Activated naive CD4-positive, alpha-beta T cell treated with anti-CD3 and anti-CD28 coated beads, Interleukin-2, amount 50 U/mL, for 24 hours (primary cell): ENCODE results near the gene SLC19A1.
A peak's percentile ranks its signal among the peaks of the same experiment; 100 is the strongest.
"Not testable (repeated sequence)": the region's sequence is repeated elsewhere in the genome, so short reads cannot be mapped to it uniquely, and the experiment has no call there.

Source experiments
- H3K27ac Mint-ChIP-seq: one replicate; pipeline ENCODE4 v1.8.0; 2021; ENCODE audit warnings: mild to moderate bottlenecking, mixed read lengths
- H3K27me3 Mint-ChIP-seq: one replicate; pipeline ENCODE4 v1.8.0; 2021; ENCODE audit warnings: mixed read lengths
- H3K36me3 Mint-ChIP-seq: one replicate; pipeline ENCODE4 v1.8.0; 2021; ENCODE audit warnings: mixed read lengths
- H3K4me1 Mint-ChIP-seq: one replicate; pipeline ENCODE4 v1.8.0; 2021; ENCODE audit warnings: mixed read lengths
- H3K4me3 Mint-ChIP-seq: one replicate; pipeline ENCODE4 v1.8.0; 2021; ENCODE audit warnings: mild to moderate bottlenecking, mixed read lengths
- H3K9me3 Mint-ChIP-seq: one replicate; pipeline ENCODE4 v1.8.0; 2021; ENCODE audit warnings: mixed read lengths

SLC19A1 gene

DNA sequence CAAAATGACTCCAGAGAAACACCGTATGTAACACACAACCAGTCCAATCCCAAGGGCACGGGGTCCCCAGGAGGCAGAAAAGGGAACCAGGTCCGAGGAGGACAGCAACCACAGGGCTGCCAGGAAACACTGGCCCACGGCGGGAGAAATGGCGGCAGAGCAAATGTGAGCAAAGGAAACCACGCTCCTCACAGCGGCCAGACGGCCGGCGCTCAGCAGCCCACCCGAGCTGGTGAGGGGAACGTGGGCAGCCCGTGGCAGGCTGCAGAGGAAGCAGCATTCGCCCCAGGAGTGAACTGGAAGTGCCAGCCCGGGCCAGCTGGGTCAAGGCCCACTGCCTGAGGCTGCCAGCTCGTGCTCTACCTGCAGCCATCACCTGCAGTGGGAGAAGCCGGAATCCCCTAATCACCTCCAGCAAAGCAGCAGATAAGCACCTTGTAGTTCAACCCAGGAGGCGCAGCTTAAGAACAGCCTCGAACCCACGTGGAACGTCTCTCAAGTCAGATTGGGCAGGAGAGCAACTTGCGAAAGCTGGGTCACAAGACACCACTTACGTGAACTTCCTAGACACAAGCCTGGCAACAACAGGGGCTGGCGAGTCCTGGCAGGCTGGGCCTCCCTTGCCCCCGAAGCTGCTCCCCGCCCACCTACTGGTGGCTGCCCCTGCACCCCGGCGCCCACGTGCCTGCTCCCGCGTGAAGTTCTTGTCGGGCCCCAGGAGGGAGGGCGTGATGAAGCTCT, 6.7 kb downstream of the SLC19A1 start:
- peaks cover 2% of the 10 kb centered on the region for H3K36me3 Mint-ChIP-seq
- H3K27ac Mint-ChIP-seq: no peak overlapping the region
- no peaks in the 10 kb centered on the region for H3K27me3 Mint-ChIP-seq
- H3K9me3 Mint-ChIP-seq: no peaks in the 10 kb centered on the region
- peaks cover 24% of the 10 kb centered on the region for H3K4me1 Mint-ChIP-seq
- no peak overlapping the region for H3K4me3 Mint-ChIP-seq

DNA sequence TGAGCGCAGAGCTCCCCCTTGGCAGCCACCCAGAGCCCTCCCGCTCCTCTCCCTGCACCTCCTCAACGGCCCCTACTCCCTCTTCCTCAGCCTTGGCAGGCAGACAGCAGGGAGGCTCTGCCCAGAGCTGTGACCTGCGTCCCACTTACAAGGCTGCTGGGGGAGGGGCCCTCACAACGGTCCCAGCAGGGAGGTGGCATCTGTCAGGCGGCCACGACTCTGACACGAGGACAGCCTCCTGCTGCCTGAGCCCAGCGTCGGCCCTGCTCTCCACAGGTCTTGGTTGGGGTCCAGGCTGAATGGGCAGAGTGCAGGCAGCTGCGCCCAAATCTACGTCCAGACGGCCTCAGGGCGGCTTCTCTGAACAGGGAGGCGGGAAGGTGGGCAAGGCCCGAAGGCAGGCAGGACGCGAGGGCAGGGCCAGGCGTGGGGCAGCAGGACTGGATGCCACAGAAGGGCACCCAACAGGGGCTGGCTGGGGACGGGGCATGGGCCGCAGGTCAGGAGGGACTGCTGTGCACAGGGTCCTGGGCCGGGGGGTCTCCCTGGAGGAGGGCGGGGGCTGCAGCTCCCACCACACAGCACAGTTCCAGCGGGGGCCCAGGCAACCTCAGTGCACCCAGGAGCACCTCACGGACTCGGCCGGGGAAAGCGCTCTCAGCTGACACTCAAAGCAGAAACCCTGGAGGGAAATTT, 7.5 kb downstream of the SLC19A1 start:
- Mint-ChIP-seq H3K36me3 (peaks cover 2% of the 10 kb centered on the region), H3K4me1 (peaks cover 18% of the 10 kb centered on the region), H3K9me3 (no peaks in the 10 kb centered on the region), H3K27me3 (no peaks in the 10 kb centered on the region), H3K27ac (no peak overlapping the region), H3K4me3 (no peak overlapping the region)

GRCh38 chr21:45533846-45534635, 8.2 kb downstream of the SLC19A1 start:
- Mint-ChIP-seq H3K27me3 (no peaks in the 10 kb centered on the region), H3K27ac (no peak overlapping the region), H3K9me3 (no peaks in the 10 kb centered on the region), H3K4me3 (no peak overlapping the region), H3K36me3 (peaks cover 2% of the 10 kb centered on the region), H3K4me1 (peaks cover 14% of the 10 kb centered on the region)

DNA sequence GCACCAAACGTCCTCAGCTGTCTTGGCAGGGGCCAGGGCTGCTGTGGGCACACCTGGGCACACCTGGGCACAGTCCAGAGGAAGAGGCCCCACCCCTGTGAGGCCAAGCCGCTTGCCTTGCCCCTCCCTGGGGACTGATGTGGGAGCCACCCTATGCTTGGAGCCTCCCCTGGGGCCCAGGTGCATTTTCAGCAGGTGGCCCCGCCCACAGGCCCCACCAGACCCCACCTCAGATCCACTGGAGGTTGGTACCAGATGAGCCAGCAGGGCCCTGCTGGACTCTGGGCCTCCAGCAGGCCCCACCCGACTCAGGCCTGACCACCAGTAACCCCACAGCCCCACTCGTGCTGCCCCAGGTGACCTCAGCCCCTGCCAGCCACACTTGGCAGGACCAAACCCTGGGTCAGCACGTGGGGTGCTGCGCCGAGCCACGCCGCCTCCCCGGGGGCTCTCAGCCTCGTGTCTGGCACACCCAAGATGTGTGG, 8.8 kb downstream of the SLC19A1 start:
- no peaks in the 10 kb centered on the region for H3K9me3 Mint-ChIP-seq
- H3K27ac Mint-ChIP-seq: no peak overlapping the region
- peaks cover 14% of the 10 kb centered on the region for H3K4me1 Mint-ChIP-seq
- peaks cover 2% of the 10 kb centered on the region for H3K36me3 Mint-ChIP-seq
- no peaks in the 10 kb centered on the region for H3K27me3 Mint-ChIP-seq
- H3K4me3 Mint-ChIP-seq: no peak overlapping the region

DNA sequence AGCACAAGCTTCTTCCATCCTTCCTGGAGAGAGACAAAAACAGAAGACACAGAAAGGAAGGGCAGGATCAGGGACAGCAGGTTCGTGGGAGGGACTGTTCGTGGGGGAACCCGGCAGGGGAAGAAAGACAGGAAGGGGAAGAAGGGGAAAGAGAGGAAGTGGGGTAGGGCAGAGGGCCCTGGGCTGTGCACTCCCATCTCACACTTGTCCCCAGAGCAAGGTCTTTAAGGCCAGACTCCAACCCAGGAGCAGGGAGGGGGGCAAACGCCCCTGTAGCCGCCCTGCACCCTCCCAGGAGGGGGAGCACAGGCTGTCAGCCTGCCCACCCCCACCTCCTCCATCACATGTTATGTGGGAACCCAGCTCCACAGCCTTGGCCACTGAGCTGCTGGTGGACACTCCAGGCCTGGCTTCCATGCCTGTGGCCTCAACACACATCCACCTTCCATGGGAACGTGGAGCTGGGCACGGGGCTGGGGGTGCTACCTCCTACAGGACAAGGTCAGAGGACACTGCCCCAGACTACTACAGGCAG, 9.3 kb downstream of the SLC19A1 start:
- Mint-ChIP-seq H3K27me3 (no peaks in the 10 kb centered on the region), H3K4me3 (peak overlapping the region; percentile 56), H3K4me1 (peaks cover 14% of the 10 kb centered on the region), H3K9me3 (no peaks in the 10 kb centered on the region), H3K27ac (peak overlapping the region; percentile 26), H3K36me3 (peaks cover 2% of the 10 kb centered on the region)

DNA sequence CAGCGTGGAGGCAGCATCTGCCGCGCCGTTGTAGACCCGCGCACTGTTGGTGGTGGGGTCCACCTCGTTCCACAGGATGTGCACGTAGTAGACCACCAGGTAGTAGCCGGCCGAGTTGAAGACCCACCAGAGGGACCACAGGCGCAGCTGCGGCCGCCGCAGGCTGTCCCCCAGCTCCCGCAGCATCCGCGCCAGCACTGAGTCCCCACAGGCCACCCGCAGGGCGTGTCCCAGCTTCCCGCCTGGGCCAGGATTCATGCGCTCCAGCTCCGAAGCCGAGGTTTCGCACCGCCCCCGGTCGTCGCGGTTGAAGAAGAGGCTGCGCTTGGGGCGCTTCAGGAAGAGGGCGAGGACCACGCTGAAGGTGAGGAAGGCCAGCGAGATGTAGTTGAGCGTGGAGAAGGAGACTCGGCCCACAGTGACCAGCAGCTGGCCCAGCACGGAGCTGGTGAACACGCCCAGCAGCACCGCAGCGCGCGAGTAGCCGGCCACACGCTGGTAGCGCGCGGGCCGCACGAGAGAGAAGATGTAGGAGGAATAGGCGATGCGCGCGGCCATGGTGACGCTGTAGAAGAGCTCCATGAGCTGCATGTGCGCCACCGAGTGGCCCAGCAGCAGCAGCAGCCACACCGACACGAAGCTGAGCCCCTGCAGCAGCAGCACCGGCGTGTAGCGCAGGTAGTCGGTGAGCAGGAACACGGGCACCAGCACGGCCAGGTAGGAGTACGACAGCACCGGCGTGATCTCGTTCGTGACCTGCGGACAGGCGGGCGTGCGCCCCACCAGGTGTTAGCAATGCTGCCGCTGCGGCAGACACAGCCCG, 10.6 kb downstream of the SLC19A1 start:
- H3K27me3 Mint-ChIP-seq: no peaks in the 10 kb centered on the region
- no peak overlapping the region for H3K4me3 Mint-ChIP-seq
- no peak overlapping the region for H3K27ac Mint-ChIP-seq
- peaks cover 14% of the 10 kb centered on the region for H3K4me1 Mint-ChIP-seq
- H3K9me3 Mint-ChIP-seq: no peaks in the 10 kb centered on the region
- peaks cover 5% of the 10 kb centered on the region for H3K36me3 Mint-ChIP-seq

- not testable (repeated sequence) for H3K36me3 Mint-ChIP-seq, H3K4me3 Mint-ChIP-seq, H3K27me3 Mint-ChIP-seq, H3K9me3 Mint-ChIP-seq, H3K27ac Mint-ChIP-seq
- H3K4me1 Mint-ChIP-seq: peaks cover 11% of the 10 kb centered on the region
Measured at GRCh38 chr21:45531114-45531392, 11.2 kb downstream of the SLC19A1 start.

DNA sequence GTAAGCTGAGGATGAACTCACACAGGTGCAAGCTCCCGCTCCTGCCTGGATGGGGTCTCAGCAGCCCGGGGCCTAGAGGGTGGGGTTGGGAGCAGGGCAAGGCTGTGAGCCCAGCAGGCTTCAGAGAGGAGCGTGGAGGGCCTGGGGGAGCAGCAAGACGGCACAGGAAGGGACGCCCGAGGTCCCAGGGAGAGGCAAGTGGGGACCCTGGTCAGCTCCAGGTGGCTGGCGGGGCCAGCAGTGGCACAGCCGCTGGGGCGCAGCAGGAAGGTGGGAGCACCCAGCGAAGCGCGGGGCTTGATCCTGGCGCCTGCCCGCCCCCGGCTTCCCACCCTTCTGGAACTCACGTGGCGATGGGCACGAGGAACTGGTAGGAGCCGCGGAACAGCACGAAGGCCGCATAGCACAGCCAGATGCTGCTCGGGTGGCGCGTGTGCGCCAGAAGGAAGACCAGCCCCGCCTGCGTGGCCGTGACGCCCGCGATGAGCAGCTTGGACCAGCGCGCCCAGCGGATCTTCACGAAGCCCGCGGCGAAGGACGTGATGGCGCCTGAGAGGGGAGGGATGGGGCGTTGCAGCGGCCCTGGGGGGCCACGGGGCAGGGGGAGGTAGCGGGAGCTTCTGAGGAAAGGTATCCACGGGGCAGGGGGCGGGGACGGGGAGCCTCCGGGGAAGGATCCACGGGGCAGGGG, 11.7 kb downstream of the SLC19A1 start:
- H3K9me3 Mint-ChIP-seq: no peaks in the 10 kb centered on the region
- H3K36me3 Mint-ChIP-seq: peaks cover 5% of the 10 kb centered on the region
- H3K4me3 Mint-ChIP-seq: no peak overlapping the region
- H3K27me3 Mint-ChIP-seq: no peaks in the 10 kb centered on the region
- H3K4me1 Mint-ChIP-seq: peaks cover 10% of the 10 kb centered on the region
- no peak overlapping the region for H3K27ac Mint-ChIP-seq

DNA sequence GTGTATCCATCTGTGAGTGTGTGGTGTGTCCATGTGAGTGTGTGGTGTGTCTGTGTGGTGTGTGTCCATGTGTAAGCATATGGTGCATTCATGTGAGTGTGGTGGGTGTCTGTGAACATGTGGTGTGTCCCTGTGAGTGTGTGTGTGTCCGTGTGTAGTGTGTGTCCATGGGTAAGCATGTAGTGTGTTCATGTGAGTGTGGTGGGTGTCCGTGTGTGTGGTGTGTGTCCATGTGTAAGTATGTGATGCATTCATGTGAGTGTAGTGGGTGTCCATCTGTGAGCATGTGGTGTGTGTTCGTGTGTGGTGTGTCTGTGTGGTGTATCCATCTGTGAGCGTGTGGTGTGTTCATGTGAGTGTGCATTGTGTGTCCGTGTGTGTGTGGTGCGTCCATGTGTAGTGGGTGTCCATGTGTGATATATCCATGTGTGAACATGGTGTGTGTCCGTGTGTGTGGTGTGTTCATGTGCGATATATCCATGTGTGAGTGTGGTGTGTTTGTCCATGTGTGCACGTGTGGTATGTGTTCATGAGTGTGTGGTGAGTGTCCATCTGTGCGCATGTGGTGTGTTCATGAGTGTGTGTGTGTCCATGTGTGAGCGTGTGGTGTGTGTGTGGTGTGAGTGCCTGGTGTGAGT, 12.3 kb downstream of the SLC19A1 start:
- H3K36me3 Mint-ChIP-seq: peaks cover 3% of the 10 kb centered on the region
- H3K4me1 Mint-ChIP-seq: peaks cover 10% of the 10 kb centered on the region
- no peaks in the 10 kb centered on the region for H3K9me3 Mint-ChIP-seq
- H3K27ac Mint-ChIP-seq: no peak overlapping the region
- H3K27me3 Mint-ChIP-seq: no peaks in the 10 kb centered on the region
- no peak overlapping the region for H3K4me3 Mint-ChIP-seq

GRCh38 chr21:45528981-45529784, 13.1 kb downstream of the SLC19A1 start:
- Mint-ChIP-seq H3K4me3 (no peak overlapping the region), H3K4me1 (peaks cover 10% of the 10 kb centered on the region), H3K9me3 (no peaks in the 10 kb centered on the region), H3K27me3 (no peaks in the 10 kb centered on the region), H3K27ac (no peak overlapping the region), H3K36me3 (peaks cover 3% of the 10 kb centered on the region)

DNA sequence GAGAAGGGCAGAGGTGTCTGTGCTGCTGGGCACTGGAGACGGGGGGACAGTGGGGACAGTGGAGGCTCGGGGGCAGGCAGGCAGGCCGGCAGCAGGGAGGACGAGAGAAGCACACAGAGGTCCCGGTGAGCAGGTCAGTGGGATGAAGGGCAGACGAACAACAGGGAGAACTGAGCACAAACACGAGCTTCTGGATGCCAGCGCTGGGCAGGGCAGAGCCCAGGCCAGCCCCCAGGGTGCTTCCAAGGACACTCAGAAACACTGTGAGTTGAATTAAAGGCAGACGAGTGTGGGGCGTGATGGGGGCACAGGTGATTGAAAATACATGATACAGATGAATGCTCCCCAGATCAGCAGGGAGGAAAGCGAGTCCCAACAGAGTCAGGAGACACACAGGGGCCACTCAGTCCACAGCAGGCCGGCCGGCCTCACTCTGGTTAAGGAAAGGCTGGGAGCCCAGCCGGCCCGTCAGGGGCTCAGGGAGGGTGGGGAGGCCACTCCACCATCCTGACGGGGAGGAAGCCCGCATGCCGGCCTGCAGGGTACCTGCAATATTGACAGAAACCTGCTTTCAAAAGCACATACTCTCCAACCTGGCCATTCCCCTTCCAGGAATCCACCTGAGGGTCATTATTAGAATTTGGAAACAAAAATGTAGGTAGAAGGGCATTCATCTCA, 14.1 kb downstream of the SLC19A1 start:
- Mint-ChIP-seq H3K9me3 (no peaks in the 10 kb centered on the region), H3K27ac (no peak overlapping the region), H3K4me1 (peaks cover 10% of the 10 kb centered on the region), H3K36me3 (peaks cover 3% of the 10 kb centered on the region), H3K27me3 (no peaks in the 10 kb centered on the region), H3K4me3 (no peak overlapping the region)

DNA sequence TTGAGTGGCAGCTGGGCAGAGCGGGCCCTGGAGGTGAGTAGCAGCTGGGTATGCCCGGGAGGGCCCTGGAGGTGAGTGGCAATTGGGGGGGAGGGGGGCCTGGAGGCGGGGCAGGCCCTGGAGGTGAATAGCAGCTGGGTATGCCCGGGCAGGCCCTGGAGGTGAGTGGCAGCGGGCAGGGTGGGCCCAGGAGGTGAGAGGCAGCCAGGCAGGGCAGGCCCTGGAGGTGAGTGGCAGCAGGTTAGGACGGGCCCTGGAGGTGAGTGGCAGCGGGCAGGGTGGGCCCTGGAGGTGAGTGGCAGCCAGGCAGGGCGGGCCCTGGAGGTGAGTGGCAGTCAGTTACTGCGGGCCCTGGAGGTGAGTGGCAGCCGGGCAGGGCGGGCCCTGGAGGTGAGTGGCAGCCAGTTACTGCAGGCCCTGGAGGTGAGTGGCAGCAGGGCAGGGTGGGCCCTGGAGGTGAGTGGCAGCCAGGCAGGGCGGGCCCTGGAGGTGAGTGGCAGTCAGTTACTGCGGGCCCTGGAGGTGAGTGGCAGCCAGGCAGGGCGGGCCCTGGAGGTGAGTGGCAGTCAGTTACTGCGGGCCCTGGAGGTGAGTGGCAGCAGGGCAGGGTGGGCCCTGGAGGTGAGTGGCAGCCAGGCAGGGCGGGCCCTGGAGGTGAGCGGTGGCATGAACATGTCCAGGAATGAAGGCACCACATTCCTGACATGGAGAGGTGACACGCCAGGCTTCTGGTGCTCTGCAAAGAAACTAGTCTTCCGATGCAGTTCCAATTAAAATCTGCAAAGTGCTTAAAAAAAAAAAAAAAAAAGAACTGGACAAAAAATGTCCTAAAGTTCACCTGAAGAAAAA, 14.9 kb downstream of the SLC19A1 start:
- H3K4me3 Mint-ChIP-seq, H3K27ac Mint-ChIP-seq, H3K36me3 Mint-ChIP-seq, H3K9me3 Mint-ChIP-seq, H3K27me3 Mint-ChIP-seq, H3K4me1 Mint-ChIP-seq: not testable (repeated sequence)

GRCh38 chr21:45525910-45526306, 16.3 kb downstream of the SLC19A1 start:
- no peaks in the 10 kb centered on the region for H3K9me3 Mint-ChIP-seq
- peaks cover 25% of the 10 kb centered on the region for H3K36me3 Mint-ChIP-seq
- H3K27me3 Mint-ChIP-seq: no peaks in the 10 kb centered on the region

More at GRCh38 chr21:45525910-45526306, 16.3 kb downstream of the SLC19A1 start:
- Mint-ChIP-seq H3K27ac (no peak overlapping the region), H3K4me3 (no peak overlapping the region), H3K4me1 (no peaks in the 10 kb centered on the region)
